ENCODE data around the gene PLCG2. TPM values are rescaled to one million over a fixed set of nuclear protein-coding genes. Genes with fewer than 3 reads are reported as not detected.

Gene PLCG2
- total RNA-seq, 1 experiment from 2014 or later = 6.0 TPM

DNA sequence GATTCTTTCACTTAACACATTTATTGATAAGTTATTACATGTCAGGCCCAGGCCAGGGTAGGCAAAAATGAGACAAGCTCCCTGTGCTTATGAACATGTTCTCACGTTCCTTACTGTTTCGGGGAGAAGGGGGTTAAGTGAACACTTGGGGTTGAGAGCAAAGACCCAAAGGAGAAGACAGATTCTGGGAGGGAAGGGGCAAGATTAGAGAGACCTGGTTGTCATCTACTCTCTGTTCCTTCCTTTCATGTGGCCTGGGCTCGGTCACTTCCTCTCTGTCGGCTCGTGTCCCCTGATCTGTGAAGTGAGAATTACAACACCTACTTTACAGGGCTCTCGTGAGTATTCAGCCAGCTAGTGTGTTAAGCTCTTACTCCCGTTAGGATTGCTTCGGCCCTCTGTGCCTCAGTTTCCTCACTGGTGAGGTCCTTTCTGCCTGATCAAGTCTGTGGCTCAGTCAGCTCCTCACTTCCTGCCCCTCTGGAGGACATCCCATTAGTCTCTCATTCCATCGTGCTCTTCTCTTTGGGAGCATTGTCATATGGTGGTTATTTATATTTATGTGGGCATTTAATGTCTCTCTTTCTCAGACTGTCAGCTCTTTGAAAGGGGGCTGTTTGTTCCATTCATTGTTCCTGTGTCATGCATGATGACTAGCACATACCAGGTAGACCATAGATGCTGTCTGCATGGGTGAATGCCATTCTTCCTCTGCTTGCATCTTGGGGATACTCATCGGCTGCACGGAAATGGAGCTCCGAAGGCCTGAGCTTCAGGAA lies 38.9 kb downstream of the PLCG2 start:
- Histone ChIP-seq H3K56ac (ENCODE audit: insufficient read length, low read depth, low read length) (no peak overlapping the region), H4K5ac (ENCODE audit: insufficient read length, low read depth, low read length) (no peak overlapping the region), H3K79me2 (ENCODE audit: insufficient read depth, low read length) (no peaks in the 10 kb centered on the region), H3K27ac (ENCODE audit: insufficient read length, low read depth, low read length) (no peak overlapping the region), H3K14ac (ENCODE audit: insufficient read depth, low read length) (no peak overlapping the region), H2BK120ac (ENCODE audit: low read depth, low read length, poor library complexity, severe bottlenecking) (no peak overlapping the region), H3K9ac (ENCODE audit: extremely low read depth, insufficient read length, low read length) (no peak overlapping the region), H2BK5ac (ENCODE audit: insufficient read length, low read length) (no peak overlapping the region), H3K23me2 (ENCODE audit: insufficient read length, low read depth, low read length, poor library complexity, severe bottlenecking) (no peaks in the 10 kb centered on the region), H3K4me1 (ENCODE audit: insufficient read depth, low read length) (peaks cover 9% of the 10 kb centered on the region; the same call in 1 of the 2 replicates), H2AFZ (ENCODE audit: low read length) (no peak overlapping the region), H3K4me2 (ENCODE audit: insufficient read depth, insufficient read length, low read length) (no peak overlapping the region), H2BK12ac (ENCODE audit: insufficient read length, low read depth, low read length) (no peak overlapping the region), H3T11ph (ENCODE audit: low read length) (no peak overlapping the region), H2BK20ac (ENCODE audit: low read depth, low read length, poor library complexity, severe bottlenecking) (no peak overlapping the region), H3K4ac (ENCODE audit: low read depth, low read length) (no peak overlapping the region), H4K20me1 (ENCODE audit: control insufficient read depth, insufficient read depth, insufficient read length) (no peaks in the 10 kb centered on the region), H3K79me1 (ENCODE audit: insufficient read depth, low read depth, low read length, poor library complexity, severe bottlenecking) (no peaks in the 10 kb centered on the region), H3K9me3 (ENCODE audit: control insufficient read depth, low read depth, low read length) (no peaks in the 10 kb centered on the region), H4K8ac (replicated peaks; ENCODE audit: insufficient read length, low read depth, low read length) (no peak overlapping the region), H3K27me3 (ENCODE audit: insufficient read depth, low read length) (no peaks in the 10 kb centered on the region), H3K23ac (ENCODE audit: insufficient read length, low read depth, low read length) (no peak overlapping the region), H3K18ac (ENCODE audit: insufficient read length, low read depth, low read length) (no peak overlapping the region), H2BK15ac (ENCODE audit: low read depth, low read length) (no peak overlapping the region), H2AK5ac (ENCODE audit: insufficient read length, low read length) (no peak overlapping the region), H4K91ac (ENCODE audit: insufficient read length, low read depth, low read length) (no peak overlapping the region)
- no peak for DNase-seq
- Mint-ChIP-seq H3K27me3 (ENCODE audit: low read depth) (no peaks in the 10 kb centered on the region; the same call in 1 of the 2 replicates), H3K27ac (peak overlapping the region in 1 of 3 experiments; percentile 38; a peak in 2 of 7 replicates), H3K4me3 (no peak overlapping the region; a peak in 1 of 5 replicates), H3K4me1 (peaks cover 35 to 44% of the 10 kb centered on the region in 2 experiments), H3K9me3 (peaks cover 0 to 3% of the 10 kb centered on the region in 2 experiments; a peak in 2 of 5 replicates), H3K36me3 (ENCODE audit: insufficient read depth in 1 of 3, low read depth in 3 of 3) (no peaks in the 10 kb centered on the region; a peak in 1 of 7 replicates)
- no CpG with 5 or more reads among the region's 12 CpGs for WGBS (ENCODE audit: extremely low coverage, insufficient read length, low lambda C conversion rate)
- TF ChIP-seq CTCF (conservative IDR thresholded peaks at IDR 0.05) = no peak
